NOMO-1 treated with dmso at 0.1 percent for 144 hours (cell line): ENCODE data around the gene LRPAP1.

ENCODE experiments used
- DNase-seq: peaks from one replicate; lab custom pipeline; 2025; ENCODE audit not compliant: unreplicated experiment; lab: John Stamatoyannopoulos, UW

Gene LRPAP1

DNA sequence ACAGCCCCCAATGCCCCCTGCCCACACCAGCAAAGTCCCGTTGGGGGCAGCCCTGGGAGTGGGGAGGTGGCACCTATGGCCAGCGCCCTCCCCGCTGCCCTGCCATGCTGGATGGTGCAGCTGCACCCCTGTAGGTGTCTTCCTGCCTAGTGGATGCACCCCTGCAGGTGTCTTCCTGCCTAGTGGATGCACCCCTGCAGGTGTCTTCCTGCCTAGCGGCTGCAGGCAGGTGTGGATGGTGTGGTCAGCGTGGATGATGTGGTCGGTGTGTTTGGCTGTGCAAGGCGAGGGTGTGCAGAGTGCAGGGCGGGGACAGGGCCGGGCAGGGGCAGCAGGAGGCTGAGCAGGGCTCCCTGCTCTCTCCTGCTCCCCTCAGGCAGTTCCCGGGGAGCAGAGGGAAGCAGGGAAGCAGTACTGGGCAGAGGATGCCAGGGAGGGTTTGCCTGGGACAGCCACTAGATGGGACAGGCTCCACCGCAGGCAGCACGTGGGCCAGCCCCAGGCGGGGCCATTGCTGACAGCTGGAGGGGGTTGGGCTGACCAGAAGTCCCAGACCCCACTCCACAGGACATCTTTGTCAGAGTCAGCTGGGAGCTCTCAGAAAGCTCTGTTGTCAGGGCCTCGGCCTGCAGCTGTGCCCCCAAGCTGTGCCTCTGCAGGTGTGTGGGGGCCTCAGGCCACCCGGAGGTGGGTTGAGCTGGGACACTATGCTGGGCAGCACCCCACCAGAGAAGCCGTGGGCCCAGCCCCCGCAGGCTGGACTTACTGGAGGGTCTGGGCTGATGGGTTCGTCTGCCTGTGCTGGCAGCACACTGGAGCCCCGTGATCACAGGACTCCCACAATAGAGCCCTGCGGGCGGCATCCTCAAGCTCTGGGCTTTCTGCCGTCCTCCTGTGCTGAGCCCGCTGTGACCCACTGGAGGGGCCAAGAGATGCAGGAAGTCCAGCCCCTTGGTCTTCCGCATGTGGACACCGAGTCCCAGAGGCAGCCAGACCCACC, 45.4 kb downstream of the LRPAP1 start:
- no peak for DNase-seq

DNA sequence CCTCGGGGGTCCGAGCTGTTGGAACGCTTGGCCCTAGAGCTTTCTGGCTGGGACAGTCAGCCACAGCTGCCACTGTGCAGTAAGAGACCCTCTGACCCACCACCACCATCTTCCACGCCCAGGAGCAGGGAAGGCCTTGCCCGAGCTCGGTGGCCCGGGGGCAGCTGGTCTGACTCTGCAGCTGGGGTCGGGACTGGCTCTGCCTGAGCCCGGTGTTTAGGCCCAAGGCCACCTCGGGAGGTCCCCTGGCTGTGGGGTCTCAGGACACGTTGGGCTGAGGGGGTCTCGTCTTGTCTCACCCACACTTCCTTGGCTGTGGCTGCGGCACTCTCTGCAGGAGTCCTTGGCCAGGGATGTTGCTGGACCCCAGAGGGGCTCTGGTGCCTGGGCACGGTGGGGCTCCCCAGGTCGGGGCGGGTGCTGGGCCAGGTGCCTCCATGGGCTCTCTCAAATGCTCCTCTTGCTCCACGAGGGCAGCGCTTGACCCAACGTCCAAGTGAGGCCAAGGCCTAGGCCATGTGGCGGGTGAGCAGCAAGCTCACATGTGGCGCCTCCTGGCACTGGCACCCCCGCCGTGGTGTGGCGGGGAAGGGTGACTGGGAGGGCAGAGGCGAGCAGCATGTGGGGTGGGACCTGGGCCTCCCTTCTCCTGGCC, 46.2 kb downstream of the LRPAP1 start:
- no peak for DNase-seq

DNA sequence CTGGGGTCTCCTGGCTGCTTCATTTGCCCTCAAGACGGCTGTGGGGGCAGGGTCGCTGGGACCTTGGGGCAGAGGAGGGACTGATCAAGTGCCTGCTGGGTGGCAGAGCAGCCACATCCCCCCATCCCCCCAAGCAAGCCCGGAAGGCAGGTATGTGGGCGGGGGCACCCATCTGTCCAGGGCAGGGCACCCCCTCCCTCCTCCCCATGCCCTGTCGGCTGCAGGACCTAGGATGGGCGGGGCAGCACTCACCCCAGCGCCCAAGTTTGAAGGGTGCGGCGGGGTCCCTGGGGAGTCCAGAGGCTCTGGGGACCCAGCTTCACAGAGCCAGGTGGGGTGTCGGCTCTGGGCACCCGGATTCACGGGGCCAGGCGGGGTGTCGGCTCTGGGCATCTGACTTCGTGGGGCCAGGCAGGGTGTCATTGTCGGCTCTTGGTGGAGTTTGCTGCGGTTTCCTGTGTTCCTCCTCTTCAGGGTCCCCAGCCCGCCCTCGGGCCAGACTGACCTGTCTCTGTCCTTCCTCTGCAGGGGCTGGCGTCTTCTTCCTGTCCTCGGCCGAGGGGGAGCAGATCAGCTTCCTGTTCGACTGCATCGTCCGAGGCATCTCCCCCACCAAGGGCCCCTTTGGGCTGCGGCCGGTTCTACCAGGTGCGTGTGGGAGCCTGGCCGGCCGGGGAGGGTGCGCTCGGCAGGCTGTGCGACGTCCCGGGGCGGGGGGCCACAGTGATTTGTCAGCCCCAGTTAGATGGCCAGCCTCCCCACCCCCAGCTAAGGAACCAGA, 47.0 kb downstream of the LRPAP1 start:
- DNase-seq: no peak

DNA sequence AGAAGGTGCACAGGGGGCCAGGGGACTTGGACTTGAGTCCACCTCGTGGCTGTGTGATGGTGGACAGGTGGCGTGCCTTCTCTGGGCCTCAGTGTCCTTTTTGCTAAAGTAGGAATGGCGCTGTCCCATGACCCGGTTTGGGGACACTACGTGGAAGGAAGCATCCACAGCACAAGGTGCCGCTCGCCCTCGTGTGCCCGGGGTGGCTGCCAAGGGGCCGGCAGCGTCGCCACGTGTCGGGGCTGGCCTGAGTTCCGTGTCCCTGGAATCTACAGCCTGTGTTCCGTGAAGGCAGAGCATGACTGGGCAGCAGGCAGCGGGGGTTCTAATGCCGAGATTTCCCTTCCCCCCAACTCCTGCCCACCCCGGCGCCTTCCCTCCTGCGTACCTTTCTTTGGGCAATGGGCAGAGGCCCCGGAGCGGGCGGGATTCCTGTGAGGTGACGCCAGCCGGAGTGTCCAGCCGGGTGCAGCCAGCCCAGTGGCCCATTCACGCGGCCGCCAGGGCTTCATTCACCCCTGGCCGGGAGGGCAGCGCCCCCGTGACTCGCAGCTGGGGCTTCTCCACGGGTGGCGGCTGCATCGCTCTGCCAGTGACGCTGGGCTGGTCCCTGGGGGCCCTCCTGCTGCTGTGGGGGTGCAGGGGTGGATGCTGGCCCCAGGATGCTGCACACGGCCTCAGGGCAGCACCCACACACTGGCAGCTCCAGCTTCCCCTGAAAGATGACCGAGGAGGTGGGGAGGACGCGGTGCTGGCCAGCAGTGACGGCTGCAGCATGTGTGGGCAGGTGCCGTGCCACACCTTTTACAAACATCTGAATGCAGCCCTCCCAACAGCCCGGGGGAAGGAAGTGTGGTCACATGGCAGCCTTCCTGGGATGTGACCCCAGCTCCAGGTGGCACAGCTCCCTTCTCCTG, 47.9 kb downstream of the LRPAP1 start:
- DNase-seq: no peak

DNA sequence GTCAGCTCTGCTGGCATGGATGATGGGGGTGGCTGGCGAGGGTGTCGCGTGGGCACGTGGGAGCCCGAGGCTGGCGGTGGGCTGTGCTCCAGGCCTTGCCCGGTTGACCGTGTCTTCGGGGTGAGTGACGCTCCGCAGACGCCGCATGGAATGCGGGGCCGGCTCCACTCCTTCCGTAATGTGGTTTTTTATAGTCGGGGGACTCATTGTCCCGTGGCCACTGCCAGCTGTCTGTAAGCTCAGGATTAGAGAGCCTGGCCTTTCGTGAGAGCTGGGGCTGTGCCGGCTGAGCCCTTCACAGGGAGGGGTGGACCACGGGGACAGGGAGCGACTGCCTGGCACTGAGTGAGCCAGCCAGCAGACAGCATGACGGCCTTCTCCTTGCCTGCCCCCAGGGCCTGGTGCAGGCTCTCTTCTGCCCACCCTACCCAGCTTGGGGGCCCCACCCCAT, 48.7 kb downstream of the LRPAP1 start:
- DNase-seq: no peak

DNA sequence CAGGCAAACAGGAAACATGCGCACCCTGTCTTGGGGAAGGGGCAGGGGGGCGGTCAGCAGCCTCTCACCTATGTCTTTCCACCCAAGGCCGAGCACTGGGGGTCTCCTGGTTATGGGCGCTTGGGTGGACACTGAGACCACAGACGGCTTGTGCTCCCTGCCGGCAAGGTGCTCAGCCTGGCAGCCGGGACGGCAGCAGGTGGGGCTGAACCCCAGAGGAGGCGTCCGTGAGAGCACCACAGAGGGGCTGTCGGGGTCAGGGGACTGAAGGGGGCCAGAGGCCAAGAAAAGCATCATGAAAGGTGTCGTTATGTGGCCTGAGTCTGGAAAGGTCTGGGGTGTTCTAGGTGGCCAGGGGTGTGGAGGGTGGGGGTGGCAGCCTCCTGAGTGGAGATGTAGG, 49.5 kb downstream of the LRPAP1 start:
- no peak for DNase-seq

DNA sequence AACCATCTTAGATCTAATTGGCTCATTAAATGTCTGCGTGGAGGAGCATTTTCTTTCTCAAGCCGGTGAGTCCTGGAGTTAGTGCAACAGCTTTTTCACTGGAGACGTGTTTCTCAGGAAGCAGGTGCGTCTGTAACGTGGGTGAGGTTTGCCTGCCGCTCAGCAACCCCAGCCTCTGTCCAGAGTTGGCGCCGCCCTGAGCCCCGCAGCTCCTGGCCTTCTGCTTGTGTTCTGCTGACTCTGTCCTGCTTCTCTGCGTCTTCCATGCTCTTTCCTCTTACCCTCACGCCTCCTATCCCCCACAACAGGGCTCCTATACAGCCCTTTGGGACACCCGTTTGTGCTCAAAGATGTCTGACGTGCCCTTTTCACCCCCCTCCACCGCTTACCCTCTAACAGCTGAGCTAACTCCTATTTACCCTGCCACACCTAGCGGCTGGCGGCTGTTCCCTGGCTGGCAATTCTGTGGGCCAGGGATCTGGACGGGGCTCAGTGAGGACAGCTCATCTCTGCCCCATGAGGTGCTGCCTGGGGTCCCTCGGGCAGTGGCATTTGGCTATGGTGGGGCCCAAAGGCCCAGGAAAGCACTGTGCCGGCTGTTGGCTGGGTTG, 50.3 kb downstream of the LRPAP1 start:
- DNase-seq: no peak

DNA sequence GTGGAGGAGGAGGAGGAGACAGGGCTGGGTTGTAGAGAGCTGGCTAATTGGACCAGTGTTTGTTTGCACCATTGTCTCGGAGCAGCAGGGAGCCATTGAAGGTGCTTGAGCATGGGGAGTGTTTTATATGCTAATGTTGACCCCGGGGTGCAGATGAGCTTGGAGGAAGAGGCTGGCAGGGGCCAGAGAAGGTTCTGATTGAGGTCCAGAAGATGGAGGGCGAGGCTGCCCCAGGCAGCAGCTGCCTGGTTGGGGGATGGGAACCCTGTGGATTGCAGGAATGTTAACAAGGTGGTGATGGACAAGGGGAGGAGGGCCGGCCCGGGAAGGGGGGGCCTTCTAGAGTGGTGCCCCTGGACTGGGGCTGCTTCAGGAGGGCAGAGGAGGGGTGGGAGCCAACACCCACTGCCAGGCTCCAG, 51.1 kb downstream of the LRPAP1 start:
- DNase-seq: no peak

DNA sequence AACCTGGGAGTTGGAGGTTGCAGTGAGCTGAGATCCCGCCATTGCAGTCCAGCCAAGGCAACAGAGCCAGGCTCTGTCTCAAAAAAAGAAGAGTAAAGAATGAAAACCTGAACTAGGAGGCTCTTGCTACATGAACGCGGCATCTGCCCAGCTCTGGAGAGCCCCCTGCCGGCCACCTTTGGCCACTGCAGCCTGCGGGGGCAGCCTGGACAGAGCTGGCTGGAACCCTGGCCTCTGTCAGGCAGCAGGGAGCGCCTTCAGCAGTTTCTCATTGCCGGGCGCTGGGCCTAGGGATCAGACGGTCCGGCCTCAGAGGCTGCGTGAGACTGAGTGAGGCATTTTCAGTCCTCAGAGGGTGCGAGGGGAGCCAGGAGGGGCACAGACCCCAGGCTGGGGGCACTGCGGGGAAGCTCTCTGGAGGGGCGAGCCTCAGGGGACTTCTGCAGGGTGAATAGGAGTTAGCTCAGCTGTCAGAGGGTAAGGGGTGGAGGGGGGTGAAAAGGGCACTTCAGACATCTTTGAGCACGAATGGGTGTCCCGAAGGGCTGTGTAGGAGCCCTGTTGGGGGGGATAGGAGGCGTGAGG, 51.6 kb downstream of the LRPAP1 start:
- DNase-seq: peak; percentile 63

DNA sequence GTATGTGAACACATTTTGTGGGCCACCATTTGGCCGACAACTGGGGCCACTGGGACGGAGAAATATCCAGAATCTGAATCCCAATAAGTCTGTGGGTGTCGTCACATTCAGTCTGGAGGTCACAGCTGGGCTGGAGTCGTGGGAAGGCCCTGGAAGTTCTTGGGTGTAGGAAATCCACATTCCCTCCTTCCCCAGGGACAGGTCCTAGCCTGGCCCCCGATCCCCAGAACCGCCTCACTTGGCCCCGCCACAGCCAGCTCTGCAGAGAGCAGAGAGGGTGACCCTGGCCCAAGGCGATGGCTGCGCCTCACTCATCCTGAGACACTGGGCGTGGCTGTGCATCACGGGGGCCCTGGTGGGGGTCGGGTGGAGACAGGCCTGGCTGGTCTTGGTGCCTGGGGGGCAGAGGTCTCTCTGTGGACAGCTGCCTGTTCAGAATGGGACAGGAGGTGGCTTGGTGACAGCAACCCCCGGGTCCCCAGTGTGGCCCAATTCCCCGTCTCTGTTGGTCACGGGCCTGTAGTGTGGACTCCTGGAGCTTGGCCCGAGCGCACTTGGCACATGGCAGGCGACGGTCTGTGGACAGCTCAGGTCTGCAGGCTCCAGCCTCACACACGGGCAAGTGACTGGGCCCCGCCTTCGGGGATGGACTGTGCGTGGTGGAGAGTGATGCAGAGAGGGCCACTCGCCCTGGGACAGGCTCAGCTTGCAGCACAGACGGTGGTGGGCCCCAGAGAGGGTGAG, 52.7 kb downstream of the LRPAP1 start:
- DNase-seq: no peak

DNA sequence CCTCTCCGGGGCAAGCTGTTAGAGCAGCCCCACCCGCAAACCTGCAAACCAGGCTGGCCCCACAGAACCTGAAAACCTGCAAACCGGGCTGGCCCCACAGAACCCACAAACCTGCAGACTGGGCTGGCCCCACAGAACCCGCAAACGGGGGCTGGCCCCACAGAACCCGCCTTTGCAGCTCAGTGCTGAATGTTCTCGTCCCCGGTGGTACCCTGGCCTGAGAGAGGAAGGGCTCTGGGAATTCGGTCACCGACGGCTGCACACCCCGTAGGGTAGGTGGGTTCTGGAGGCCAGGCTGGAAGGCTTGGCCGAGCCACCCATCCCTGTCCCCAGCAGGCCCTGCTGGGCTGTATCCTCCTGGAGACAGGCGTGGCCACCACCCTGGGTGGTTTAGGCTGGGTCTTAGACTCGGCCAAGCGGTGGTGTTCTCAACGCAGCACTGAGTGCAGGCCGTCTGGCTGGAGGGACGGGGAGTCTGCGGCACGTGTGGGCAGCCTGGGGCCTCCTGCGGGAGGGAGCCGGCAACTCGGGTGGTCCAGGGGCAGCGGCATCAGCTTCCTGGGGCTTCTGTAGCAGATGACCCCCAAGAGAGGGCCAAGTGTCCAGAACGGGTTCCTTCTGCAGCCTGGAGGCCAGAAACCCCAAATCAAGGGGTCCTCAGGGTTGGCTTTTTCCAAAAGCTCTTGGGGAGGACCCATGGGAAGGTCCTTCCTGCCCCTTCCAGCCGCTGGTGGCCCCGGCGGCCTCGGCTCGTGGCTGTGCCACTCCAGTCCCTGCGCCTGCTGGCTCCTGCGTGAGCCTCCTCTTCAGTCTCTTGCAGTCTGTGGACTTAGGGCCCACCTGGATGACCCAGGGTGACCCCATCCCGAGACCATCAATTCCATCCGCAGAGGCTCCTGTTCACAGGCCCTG, 53.5 kb downstream of the LRPAP1 start:
- no peak for DNase-seq

DNA sequence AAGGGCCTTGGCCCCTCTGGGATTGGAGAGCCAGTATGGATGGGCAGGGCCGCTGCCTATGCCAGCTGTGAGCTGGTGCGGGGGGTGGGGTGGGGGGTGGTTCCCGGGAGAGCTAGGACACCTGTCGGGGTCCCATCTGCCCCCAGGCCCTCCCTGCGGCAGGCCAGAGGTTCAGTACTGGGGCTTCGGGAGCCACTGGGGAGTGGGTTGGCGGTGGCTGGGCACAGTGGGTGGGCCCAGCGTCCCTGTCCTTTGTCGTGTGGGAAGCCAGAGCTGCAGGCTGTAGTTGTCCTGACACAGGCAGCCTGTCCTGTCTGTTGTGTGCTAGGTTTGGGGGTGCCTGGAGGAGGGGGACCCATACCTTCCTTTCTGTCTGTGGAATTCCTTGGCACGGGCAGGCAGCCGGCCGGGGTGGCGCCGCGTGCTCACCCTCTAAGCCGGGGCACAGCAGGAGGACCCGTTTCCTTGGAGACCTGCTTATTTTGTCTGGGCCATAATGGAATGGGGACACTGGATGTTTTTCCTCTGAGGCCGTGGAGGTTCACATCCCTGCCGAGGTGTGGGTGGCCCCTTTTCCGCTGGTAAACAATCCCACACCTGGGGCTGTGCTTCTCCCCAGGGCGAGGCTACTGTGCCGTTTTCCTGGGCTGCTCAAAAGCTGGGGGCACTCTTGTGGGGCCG, 54.3 kb downstream of the LRPAP1 start:
- no peak for DNase-seq

DNA sequence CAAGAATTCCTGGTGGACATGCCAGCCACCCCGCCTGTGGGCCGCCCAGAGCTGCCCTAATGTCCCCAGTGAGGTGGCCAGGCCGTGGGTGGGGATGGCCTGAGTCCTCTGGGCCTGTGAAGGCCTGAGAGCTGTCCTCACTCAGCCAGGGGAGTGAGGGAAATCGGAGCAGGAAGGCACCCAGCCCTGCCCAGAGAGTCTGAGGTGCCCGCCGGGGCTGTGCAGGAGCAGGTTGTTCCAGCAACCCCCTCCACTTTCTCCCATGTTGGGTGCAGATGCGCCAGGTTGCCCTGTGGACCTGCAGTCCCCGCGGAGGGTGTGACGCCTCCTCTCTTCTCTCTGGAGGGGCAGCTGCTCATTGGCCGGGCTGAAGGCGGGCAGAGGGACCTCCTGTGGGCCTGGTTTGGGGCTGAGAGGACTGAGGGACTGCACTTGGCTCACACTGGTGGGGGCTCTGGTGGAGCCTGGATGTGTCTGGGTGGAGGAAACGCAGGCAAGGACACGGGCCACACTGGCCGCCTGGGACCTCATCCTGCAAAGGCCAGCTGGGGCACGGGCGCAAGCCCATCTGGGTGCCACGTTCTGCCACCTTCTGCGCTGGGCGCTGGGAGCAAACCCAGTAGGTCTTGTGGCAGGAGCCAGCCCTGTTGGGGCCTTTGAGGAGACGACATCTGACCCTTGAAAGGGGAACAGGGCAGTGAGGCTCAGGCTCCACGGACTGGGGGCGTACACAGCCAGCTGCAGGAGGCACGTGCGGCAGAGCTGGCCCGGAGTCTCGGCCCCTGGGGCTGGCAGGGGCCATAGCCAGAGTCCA, 55.1 kb downstream of the LRPAP1 start:
- no peak for DNase-seq

DNA sequence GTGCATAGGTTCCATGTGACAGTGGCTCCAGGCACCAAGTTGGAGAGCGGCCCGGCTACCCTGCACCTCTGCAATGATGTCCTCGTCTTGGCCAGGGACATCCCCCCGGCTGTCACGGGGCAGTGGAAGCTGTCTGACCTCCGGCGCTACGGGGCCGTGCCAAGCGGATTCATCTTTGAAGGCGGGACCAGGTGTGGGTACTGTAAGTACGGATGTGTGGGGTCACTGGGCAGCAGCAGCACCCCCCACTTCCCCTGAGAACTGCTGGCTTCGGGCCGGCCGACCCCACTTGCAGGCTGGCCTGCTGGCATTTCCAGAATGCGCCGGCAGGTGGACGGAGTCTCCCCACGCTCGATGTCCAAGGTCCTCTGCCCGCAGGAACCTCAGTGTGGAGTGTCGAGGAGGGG, 55.9 kb downstream of the LRPAP1 start:
- DNase-seq: no peak

DNA sequence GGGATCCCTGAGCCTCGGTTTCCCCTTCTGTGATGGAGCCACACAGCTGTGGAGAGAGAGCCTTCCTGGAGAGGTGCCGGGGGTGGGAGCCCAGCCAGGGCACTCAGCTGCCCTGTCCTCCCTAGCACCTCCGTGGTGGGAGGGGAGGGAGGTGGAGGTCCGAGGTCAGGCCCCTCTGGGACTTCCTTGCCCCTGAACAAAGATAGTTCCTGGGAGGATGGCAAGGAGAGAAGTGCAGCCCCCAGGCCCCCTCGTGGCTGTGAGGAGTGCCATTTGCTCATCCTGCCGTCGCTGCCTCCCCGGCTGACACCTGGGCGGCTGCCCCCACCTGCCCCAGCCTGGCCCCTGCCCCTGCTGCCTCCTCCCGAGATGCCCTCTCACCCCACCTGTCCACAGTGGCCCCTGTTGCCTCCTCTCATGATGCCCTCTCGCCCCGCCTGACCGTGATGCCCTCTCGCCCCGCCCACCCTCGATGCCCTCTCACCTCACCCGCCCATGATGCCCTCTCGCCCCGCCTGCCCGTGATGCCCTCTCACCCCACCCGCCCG, 56.4 kb downstream of the LRPAP1 start:
- DNase-seq: no peak

DNA sequence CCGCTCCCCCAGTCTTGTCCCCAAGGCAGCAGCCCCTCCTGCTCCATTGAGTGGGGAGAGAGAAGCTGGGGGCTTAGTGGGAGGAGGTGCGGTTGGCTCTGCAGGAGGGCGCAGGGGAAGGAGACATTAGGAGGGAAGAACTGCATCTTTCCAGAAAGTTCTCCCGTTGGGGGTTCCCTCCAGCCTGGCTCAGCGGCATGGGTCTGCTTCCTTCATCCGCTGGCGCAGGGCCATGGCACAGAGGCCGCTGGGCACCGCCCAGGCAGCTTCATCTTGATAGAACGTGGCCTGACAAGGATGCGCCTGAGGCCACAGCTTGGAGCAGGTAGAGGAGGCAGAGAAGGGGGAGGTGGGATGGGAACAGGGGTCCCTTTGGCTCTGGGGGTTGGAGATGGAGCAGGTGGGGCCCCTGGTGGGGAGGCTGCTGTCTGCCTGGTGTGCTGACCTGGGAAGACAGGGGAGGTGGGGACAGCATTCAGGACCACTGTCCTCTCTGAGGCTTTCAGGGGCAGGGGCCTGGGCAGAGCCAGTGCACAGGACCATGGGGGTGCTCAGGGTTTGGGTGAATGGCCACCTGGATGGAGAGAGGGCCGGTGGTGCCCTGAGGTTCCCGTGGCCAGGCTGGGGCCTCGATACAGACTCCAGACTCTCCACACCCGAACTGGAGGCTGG, 57.0 kb downstream of the LRPAP1 start:
- DNase-seq: no peak
